NCI-H2107 (cell line): ENCODE measurements around the gene MAGT1.
"Not testable (repeated sequence)": the region's sequence is repeated elsewhere in the genome, so short reads cannot be mapped to it uniquely, and the experiment has no call there.

Experiments
- DNase-seq: peaks from one replicate; lab custom pipeline; 2025; lab: John Stamatoyannopoulos, UW

Gene MAGT1

GRCh38 chrX:77894921-77895886 is at the start of gene MAGT1:
Gene MAGT1 (minus strand): TSS chrX:77895435. CDS start chrX:77895410, 25 bp downstream.
- DNase-seq: peak; percentile 98

GRCh38 chrX:77945031-77945430 is 49.8 kb upstream of the MAGT1 start:
- not testable (repeated sequence) for DNase-seq

GRCh38 chrX:77938083-77938680 is 42.9 kb upstream of the MAGT1 start:
- no peak for DNase-seq

- DNase-seq: no peak
Observed at GRCh38 chrX:77937291-77937690, 42.1 kb upstream of the MAGT1 start.

GRCh38 chrX:77936299-77936698 is 41.1 kb upstream of the MAGT1 start:
- no peak for DNase-seq

GRCh38 chrX:77935886-77936285 is 40.7 kb upstream of the MAGT1 start:
- no peak for DNase-seq

GRCh38 chrX:77930581-77930980 is 35.3 kb upstream of the MAGT1 start:
- no peak for DNase-seq

GRCh38 chrX:77925764-77926163 is 30.5 kb upstream of the MAGT1 start:
- DNase-seq: no peak

- DNase-seq: no peak
Observed at GRCh38 chrX:77924320-77924859, 29.2 kb upstream of the MAGT1 start.

GRCh38 chrX:77922787-77923186 is 27.6 kb upstream of the MAGT1 start:
- no peak for DNase-seq

- DNase-seq: not testable (repeated sequence)
Observed at GRCh38 chrX:77919370-77919769, 24.1 kb upstream of the MAGT1 start.

GRCh38 chrX:77918568-77918967 is 23.3 kb upstream of the MAGT1 start:
- no peak for DNase-seq

- no peak for DNase-seq
Observed at GRCh38 chrX:77917294-77917933, 22.2 kb upstream of the MAGT1 start.

- DNase-seq: peak; percentile 87
Observed at GRCh38 chrX:77910108-77910840, 15.0 kb upstream of the MAGT1 start, which contains the start of gene ATP7A. Gene ATP7A (plus strand): TSS chrX:77910693. CDS start chrX:77971642, 60,949 bp downstream.

GRCh38 chrX:77901506-77901905 is 6.3 kb upstream of the MAGT1 start:
- DNase-seq: no peak

- DNase-seq: no peak
Observed at GRCh38 chrX:77900688-77901087, 5.5 kb upstream of the MAGT1 start.

- DNase-seq: peak; percentile 90
Observed at GRCh38 chrX:77899081-77899828, 4.0 kb upstream of the MAGT1 start, which contains the start of gene COX7B. Gene COX7B (plus strand): TSS chrX:77899468. CDS start chrX:77899554, 86 bp downstream.

GRCh38 chrX:77893713-77894112 is 1.5 kb downstream of the MAGT1 start:
- no peak for DNase-seq

- DNase-seq: no peak
Observed at GRCh38 chrX:77892887-77893286, 2.3 kb downstream of the MAGT1 start.

- not testable (repeated sequence) for DNase-seq
Observed at GRCh38 chrX:77881418-77881817, 13.8 kb downstream of the MAGT1 start.

GRCh38 chrX:77875372-77875771 is 19.9 kb downstream of the MAGT1 start:
- no peak for DNase-seq
